BE2C (cell line): ENCODE measurements around the gene ORMDL1.
"Not testable (repeated sequence)": the region's sequence is repeated elsewhere in the genome, so short reads cannot be mapped to it uniquely, and the experiment has no call there.

Experiments
- DNase-seq: peaks from one replicate; pipeline ENCODE4 v3.0.0-alpha.2; 2020
- H3K27me3 ChIP-seq: fragments of 250-450 bp; sonication (Bioruptor Pico); 2 replicates; pipeline ENCODE4 v1.5.1; 2020; ENCODE audit warnings: mild to moderate bottlenecking
- H3K36me3 ChIP-seq: fragments of 250-450 bp; sonication (Bioruptor Pico); 2 replicates; pipeline ENCODE4 v1.5.1; 2020; ENCODE audit warnings: mild to moderate bottlenecking
- H3K4me1 ChIP-seq: fragments of 250-450 bp; sonication (Bioruptor Pico); 2 replicates; pipeline ENCODE4 v1.5.1; 2020
- H3K4me3 ChIP-seq: 2 replicates; pipeline ENCODE4 v1.5.1; 2011; ENCODE audit warnings: low read depth, low read length
- H3K9me3 ChIP-seq: fragments of 250-450 bp; sonication (Bioruptor Pico); 2 replicates; pipeline ENCODE4 v1.5.1; 2020
- CTCF ChIP-seq: IDR thresholded peaks from 2 replicates; pipeline ENCODE4 v1.5.1; 2012; ENCODE audit warnings: mild to moderate bottlenecking, low read depth, low read length

Gene ORMDL1

GRCh38 chr2:189762229-189762550 is 21.9 kb downstream of the ORMDL1 start:
- H3K4me3 ChIP-seq = peak overlapping the region; percentile 100
- DNase-seq = no peak
- no peaks in the 10 kb centered on the region for H3K27me3 ChIP-seq
- H3K4me1 ChIP-seq = no peaks in the 10 kb centered on the region
- TF ChIP-seq CTCF = no peak
- no peaks in the 10 kb centered on the region for H3K9me3 ChIP-seq
- no peaks in the 10 kb centered on the region; the same call in 1 of the 2 replicates for H3K36me3 ChIP-seq

DNA sequence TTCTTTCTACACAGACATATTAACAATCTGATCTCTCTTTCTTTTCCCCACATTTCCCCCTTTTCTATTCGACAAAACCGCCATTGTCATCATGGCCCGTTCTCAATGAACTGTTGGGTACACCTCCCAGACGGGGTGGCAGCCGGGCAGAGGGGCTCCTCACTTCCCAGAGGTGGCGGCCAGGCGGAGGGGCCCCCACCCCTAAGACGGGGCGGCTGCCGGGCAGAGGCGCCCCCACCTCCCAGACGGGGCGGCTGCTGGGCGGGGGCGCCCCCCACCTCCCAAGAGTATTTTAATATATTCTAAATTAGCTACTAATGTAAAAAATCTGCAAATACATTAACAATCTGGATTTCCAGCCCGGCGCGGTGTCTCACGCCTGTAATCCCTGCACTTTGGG is 24.0 kb downstream of the ORMDL1 start:
- not testable (repeated sequence) for H3K4me1 ChIP-seq, DNase-seq, H3K9me3 ChIP-seq, H3K27me3 ChIP-seq, H3K4me3 ChIP-seq, H3K36me3 ChIP-seq

- peaks cover 19% of the 10 kb centered on the region for H3K36me3 ChIP-seq
- H3K4me1 ChIP-seq = no peaks in the 10 kb centered on the region
- H3K27me3 ChIP-seq = no peaks in the 10 kb centered on the region
- H3K4me3 ChIP-seq = no peak overlapping the region
- no peak for TF ChIP-seq CTCF
- H3K9me3 ChIP-seq = no peaks in the 10 kb centered on the region
- no peak for DNase-seq
Observed at GRCh38 chr2:189756311-189756952, 27.7 kb downstream of the ORMDL1 start.

DNA sequence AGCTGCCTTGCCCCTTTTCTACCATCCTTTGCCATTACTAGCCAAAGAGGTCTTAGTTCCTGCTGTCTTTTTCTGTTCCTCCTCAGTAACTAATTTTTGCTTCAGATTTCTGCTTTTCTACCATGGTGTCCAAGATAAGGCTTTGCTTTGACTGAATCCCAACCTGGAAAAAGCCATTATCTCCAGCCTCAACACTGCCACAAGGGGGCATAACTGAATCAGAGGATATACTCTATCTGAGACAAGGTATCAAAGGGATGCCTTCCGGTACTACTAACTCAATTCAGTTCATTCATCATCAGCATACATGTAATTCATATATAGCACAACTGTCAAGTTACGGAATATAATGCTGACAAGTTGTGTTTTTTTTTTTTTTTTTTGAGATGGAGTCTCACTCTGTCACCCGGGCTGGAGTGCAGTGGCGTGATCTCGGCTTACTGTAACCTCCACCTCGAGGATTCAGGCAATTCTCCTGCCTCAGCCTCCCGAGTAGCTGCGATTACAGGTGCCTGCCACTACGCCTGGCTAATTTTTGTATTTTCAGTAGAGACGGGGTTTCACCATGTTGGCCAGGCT is 33.0 kb downstream of the ORMDL1 start:
- H3K27me3 ChIP-seq = no peaks in the 10 kb centered on the region
- no peaks in the 10 kb centered on the region for H3K9me3 ChIP-seq
- H3K4me1 ChIP-seq = no peaks in the 10 kb centered on the region
- peaks cover 35% of the 10 kb centered on the region for H3K36me3 ChIP-seq
- no peak overlapping the region for H3K4me3 ChIP-seq
- peak; percentile 50 for DNase-seq
- TF ChIP-seq CTCF = peak; percentile 87

GRCh38 chr2:189729430-189729829 is 54.7 kb downstream of the ORMDL1 start:
- no peak for TF ChIP-seq CTCF
- no peaks in the 10 kb centered on the region for H3K4me1 ChIP-seq
- no peak for DNase-seq
- no peaks in the 10 kb centered on the region for H3K36me3 ChIP-seq
- no peak overlapping the region for H3K4me3 ChIP-seq
- H3K27me3 ChIP-seq = no peaks in the 10 kb centered on the region
- H3K9me3 ChIP-seq = no peaks in the 10 kb centered on the region

DNA sequence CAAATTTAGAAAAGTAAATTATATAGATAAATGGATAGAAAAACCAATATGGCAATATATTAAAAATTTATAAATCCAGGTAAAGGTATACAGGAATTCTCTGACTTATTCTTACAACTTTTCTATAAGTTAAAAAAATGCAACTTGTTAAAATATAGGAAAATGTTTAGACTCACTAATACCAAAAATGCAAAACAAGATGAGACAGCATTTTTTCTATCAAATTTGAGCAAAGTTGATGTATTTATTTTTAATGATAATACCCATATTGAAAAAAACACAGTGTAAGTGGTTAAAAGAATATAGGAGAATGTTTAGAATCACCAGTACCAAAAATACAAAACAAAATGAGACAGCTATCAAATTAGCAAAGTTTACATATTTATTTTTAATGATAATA is 57.3 kb downstream of the ORMDL1 start:
- Histone ChIP-seq H3K4me3 (no peak overlapping the region), H3K36me3 (no peaks in the 10 kb centered on the region), H3K4me1 (no peaks in the 10 kb centered on the region), H3K9me3 (no peaks in the 10 kb centered on the region), H3K27me3 (no peaks in the 10 kb centered on the region)
- DNase-seq = no peak
- TF ChIP-seq CTCF = no peak

DNA sequence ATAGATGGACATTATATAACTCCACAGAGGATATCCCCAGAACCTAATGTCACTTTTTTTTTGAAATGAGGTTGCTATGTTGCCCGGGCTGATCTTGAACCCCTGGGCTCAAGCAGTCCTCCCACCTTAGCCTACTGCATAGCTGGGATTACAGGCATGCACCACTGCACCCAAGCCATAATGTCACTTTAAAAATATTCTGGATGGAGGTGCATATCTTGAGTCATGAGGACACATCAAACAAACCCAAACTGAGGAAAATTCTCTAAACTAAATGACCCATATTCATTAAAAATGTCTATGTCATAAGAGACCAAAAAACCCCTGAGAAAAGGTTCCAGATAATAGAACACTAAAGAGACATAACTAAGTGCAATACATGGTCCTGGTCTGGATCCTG is 57.9 kb downstream of the ORMDL1 start:
- Histone ChIP-seq H3K4me3 (no peak overlapping the region), H3K4me1 (no peaks in the 10 kb centered on the region), H3K36me3 (no peaks in the 10 kb centered on the region), H3K9me3 (no peaks in the 10 kb centered on the region), H3K27me3 (no peaks in the 10 kb centered on the region)
- no peak for DNase-seq
- TF ChIP-seq CTCF = no peak
